NT2/D1 (cell line): Measurements from ENCODE around the gene TTLL5.

Experiments
- DNase-seq: peaks from one replicate; pipeline ENCODE4 v3.0.0-alpha.2; 2011; ENCODE audit warnings: low read depth, low spot score
- H3K27me3 ChIP-seq: 2 replicates; pipeline ENCODE4 v1.6.0; 2011; ENCODE audit warnings: mild to moderate bottlenecking; ENCODE audit not compliant: insufficient read length, insufficient read depth
- H3K36me3 ChIP-seq: 2 replicates; pipeline ENCODE4 v1.6.1; 2011; ENCODE audit warnings: mild to moderate bottlenecking, low read length, mixed read lengths; ENCODE audit not compliant: insufficient read depth, insufficient read length
- H3K4me1 ChIP-seq: 2 replicates; pipeline ENCODE4 v1.5.1; 2011; ENCODE audit not compliant: insufficient read depth, insufficient read length
- H3K4me3 ChIP-seq: 2 replicates; pipeline ENCODE4 v1.5.1; 2011; ENCODE audit warnings: low read depth; ENCODE audit not compliant: insufficient read length
- H3K9ac ChIP-seq: 2 replicates; pipeline ENCODE4 v1.6.0; 2011; ENCODE audit warnings: low read depth; ENCODE audit not compliant: insufficient read length
- H3K9me3 ChIP-seq: 2 replicates; pipeline ENCODE4 v1.5.1; 2011; ENCODE audit warnings: mild to moderate bottlenecking, low read length; ENCODE audit not compliant: insufficient read depth
- SUZ12 ChIP-seq: IDR thresholded peaks from 2 replicates; pipeline ENCODE4 v1.6.1; 2011; ENCODE audit not compliant: insufficient read length, insufficient read depth; ENCODE audit errors: extremely low read depth
- YY1 ChIP-seq: IDR thresholded peaks from 2 replicates; pipeline ENCODE4 v1.6.1; 2011; ENCODE audit not compliant: insufficient read length, insufficient read depth
- ZNF274 ChIP-seq: IDR thresholded peaks from 2 replicates; pipeline ENCODE4 v1.6.1; 2011; ENCODE audit warnings: mild to moderate bottlenecking, low read depth, low read length

TTLL5 gene

GRCh38 chr14:75871181-75871880, 210.3 kb downstream of the TTLL5 start:
- no peak overlapping the region for H3K4me3 ChIP-seq
- H3K9me3 ChIP-seq: no peaks in the 10 kb centered on the region
- H3K4me1 ChIP-seq: no peaks in the 10 kb centered on the region
- no peak for TF ChIP-seq YY1
- no peak for TF ChIP-seq ZNF274
- no peak for TF ChIP-seq SUZ12
- H3K27me3 ChIP-seq: no peaks in the 10 kb centered on the region
- no peaks in the 10 kb centered on the region for H3K36me3 ChIP-seq
- no peak overlapping the region for H3K9ac ChIP-seq
- no peak for DNase-seq

GRCh38 chr14:75875958-75876357, 214.9 kb downstream of the TTLL5 start:
- Histone ChIP-seq H3K9me3 (no peaks in the 10 kb centered on the region), H3K27me3 (no peaks in the 10 kb centered on the region), H3K4me3 (no peak overlapping the region), H3K36me3 (no peaks in the 10 kb centered on the region), H3K9ac (no peak overlapping the region), H3K4me1 (no peaks in the 10 kb centered on the region)
- no peak for DNase-seq
- no peak for TF ChIP-seq SUZ12
- no peak for TF ChIP-seq YY1
- TF ChIP-seq ZNF274: no peak

DNA sequence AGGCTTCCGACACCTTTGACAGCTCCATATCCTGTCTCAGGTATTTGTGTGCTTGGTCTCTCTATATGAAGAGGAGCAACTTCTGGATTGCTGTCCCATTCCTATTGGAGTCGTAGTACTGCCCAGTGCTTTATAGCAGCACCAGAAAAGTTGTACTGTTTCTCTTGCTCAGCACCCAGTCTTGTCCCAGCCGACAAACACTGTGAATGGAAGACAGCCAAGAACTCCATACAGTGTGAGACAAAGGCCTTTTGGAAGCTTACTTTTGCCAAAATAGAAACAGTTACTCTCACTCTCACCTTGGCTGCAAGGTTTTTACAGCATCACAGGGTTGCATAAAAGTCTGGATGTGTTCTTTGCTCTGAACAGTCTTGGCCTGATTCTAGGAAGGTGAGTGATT, 215.5 kb downstream of the TTLL5 start:
- TF ChIP-seq ZNF274 (no peak), SUZ12 (no peak)
- H3K4me3 ChIP-seq: no peak overlapping the region
- DNase-seq: no peak
- H3K4me1 ChIP-seq: no peaks in the 10 kb centered on the region
- no peaks in the 10 kb centered on the region for H3K9me3 ChIP-seq
- H3K36me3 ChIP-seq: no peaks in the 10 kb centered on the region
- H3K9ac ChIP-seq: no peak overlapping the region
- no peaks in the 10 kb centered on the region for H3K27me3 ChIP-seq

DNA sequence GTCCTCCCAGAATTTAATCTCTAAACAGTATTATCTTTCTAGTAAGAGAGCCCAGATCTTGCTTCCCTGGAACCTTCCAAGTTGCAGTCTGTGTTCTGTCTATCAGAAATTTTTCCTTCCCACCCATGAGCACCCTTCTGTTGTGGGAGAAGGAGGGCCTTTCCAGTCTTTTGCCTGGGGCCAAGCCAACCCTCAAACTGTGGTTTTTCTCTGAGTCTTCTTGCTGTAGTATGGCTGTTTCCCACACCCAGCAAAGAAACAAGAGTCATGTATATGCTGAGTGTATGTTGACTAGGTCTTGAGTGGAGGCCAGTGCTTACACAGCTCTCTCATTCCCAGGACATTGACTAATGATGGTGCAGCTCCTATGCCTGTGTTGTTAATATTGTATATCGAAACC, 216.2 kb downstream of the TTLL5 start:
- Histone ChIP-seq H3K4me1 (no peaks in the 10 kb centered on the region), H3K9me3 (no peaks in the 10 kb centered on the region), H3K36me3 (no peaks in the 10 kb centered on the region), H3K9ac (no peak overlapping the region), H3K27me3 (no peaks in the 10 kb centered on the region), H3K4me3 (no peak overlapping the region)
- DNase-seq: no peak
- TF ChIP-seq SUZ12 (no peak), ZNF274 (no peak), YY1 (no peak)

GRCh38 chr14:75877884-75878283, 216.8 kb downstream of the TTLL5 start:
- Histone ChIP-seq H3K4me3 (no peak overlapping the region), H3K9me3 (no peaks in the 10 kb centered on the region), H3K27me3 (no peaks in the 10 kb centered on the region), H3K4me1 (no peaks in the 10 kb centered on the region), H3K36me3 (no peaks in the 10 kb centered on the region), H3K9ac (no peak overlapping the region)
- no peak for DNase-seq
- no peak for TF ChIP-seq YY1
- TF ChIP-seq SUZ12: no peak
- no peak for TF ChIP-seq ZNF274

DNA sequence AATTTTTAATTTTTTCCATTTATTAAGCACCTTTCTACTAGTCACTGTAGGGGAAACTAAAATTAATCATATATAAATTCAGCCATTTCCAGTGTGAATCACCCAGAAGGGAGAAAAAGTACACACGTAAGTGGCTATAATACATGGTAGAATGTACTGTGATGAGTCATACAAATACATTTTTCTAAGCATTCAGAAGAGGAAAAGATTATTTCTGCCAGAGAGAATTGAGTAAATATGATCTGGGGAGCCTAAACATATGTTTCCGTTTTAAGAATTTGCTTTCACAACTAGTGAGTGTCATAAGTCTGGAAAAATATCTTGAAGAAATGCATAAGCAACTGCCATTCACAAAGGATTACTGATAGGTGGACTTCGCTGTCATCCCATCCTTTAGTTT, 218.0 kb downstream of the TTLL5 start:
- H3K9me3 ChIP-seq: no peaks in the 10 kb centered on the region
- no peak for DNase-seq
- H3K36me3 ChIP-seq: no peaks in the 10 kb centered on the region
- no peaks in the 10 kb centered on the region for H3K4me1 ChIP-seq
- H3K4me3 ChIP-seq: no peak overlapping the region
- TF ChIP-seq ZNF274 (no peak), SUZ12 (no peak)
- H3K9ac ChIP-seq: no peak overlapping the region
- H3K27me3 ChIP-seq: no peaks in the 10 kb centered on the region

DNA sequence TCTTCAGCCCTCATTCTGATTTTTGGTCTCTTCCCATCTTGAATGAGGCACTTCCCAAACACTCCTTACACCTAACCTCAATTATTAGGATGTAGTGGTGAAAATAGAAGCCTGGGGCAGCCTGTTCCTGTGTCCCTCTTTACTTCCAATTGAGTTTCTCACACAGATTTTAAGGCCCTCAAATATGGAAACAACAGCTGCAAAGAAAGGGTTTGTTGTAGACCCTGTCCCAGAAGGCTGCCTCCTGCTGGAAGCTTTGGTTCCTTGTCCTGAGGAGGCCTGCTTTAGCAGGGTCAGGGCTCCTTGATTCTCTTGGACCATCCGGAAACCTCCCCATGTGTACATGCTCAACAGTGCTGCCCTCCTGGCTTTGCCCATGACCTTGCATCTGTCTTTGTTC, 219.5 kb downstream of the TTLL5 start:
- TF ChIP-seq SUZ12 (no peak), ZNF274 (no peak), YY1 (no peak)
- Histone ChIP-seq H3K9me3 (no peaks in the 10 kb centered on the region), H3K9ac (no peak overlapping the region), H3K36me3 (no peaks in the 10 kb centered on the region), H3K4me1 (no peaks in the 10 kb centered on the region), H3K4me3 (no peak overlapping the region), H3K27me3 (no peaks in the 10 kb centered on the region)
- DNase-seq: no peak

- Histone ChIP-seq H3K9me3 (no peaks in the 10 kb centered on the region), H3K4me3 (no peak overlapping the region), H3K27me3 (no peaks in the 10 kb centered on the region), H3K36me3 (no peaks in the 10 kb centered on the region), H3K9ac (no peak overlapping the region), H3K4me1 (peaks cover 1% of the 10 kb centered on the region)
- no peak for DNase-seq
- no peak for TF ChIP-seq ZNF274
- no peak for TF ChIP-seq YY1
- TF ChIP-seq SUZ12: no peak
These were observed 220.9 kb downstream of the TTLL5 start for GRCh38 chr14:75881994-75882393.
